ENCODE data around the gene SOAT2. TPM values are rescaled to one million over a fixed set of nuclear protein-coding genes. Genes with fewer than 3 reads are reported as not detected.

The SOAT2 gene
- polyA plus RNA-seq, 1 donor (not counting 4 experiments of a cell fraction or from before 2014, with no cell fraction given), result not detected

DNA sequence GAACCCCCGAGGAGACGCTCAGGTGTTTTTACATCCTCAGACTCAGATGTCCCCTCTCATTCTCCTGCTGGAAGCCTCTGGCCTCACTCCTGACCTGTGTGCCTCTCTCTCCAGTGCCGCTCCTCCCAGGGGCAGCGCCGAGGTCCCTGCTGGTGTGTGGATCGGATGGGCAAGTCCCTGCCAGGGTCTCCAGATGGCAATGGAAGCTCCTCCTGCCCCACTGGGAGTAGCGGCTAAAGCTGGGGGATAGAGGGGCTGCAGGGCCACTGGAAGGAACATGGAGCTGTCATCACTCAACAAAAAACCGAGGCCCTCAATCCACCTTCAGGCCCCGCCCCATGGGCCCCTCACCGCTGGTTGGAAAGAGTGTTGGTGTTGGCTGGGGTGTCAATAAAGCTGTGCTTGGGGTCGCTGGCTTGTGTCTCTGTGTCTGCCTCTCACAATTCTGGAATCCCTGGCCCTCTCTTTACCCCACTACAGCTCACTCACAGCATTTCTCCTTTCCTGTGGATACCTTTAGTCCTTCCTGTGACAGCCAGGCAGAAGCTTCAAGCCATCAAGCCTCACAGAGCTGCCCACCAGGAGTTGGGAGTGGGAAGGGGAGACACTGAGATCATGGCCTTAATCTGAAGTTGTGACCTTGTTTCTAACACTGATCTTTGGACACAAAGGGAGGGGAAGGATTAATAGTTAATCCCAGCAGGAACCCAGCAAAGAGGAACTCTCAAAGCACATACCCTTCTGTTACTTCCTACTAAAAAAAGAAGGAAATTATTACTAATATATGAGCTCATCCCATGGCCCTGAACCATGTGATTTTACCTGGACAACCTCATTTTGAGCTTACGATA lies 1.1 kb upstream of the SOAT2 start:
- Histone ChIP-seq H3K4me2 (ENCODE audit: control insufficient read depth, extremely low read depth, insufficient read depth, low read depth, low read length) (no peak overlapping the region), H3K9me1 (ENCODE audit: control insufficient read depth, extremely low read depth, insufficient read depth, low read length) (no peaks in the 10 kb centered on the region), H3K27ac (ENCODE audit: control insufficient read depth, insufficient read depth, low read length) (no peak overlapping the region)

DNA sequence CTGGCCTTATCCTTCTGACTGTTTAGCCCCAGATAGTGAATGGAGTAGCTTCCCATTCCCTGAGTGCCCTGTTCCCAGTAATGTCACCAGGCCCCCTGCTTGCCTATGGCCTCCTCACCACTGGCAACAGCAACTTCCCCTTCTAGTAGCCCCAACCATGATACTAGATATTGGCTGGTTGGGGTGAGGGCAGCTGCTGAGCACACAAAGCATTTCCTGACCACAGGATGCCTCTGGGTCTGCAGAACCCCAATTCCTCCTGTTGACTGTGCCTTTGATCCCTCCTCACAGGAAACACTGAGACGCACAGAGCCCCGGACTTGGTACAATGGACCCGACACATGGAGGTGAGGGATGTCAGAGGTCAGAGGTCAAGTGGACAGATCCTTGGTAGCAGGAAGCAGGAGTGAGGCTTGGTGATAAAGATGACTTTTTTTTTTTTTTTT lies 597 bp downstream of the SOAT2 start:
- H3K4me2 ChIP-seq (ENCODE audit: control insufficient read depth, extremely low read depth, insufficient read depth, low read depth, low read length), result no peak overlapping the region
- no peak for FAIRE-seq
- no peak overlapping the region for H3K9ac ChIP-seq (ENCODE audit: control insufficient read depth, extremely low read depth, insufficient read depth, low read length)
- dilution Hi-C loops (cut with MboI; ENCODE audit: extremely low pct_ligation_motif_present, low sequenced_read_pairs), result no loop called here
- no peak for TF ChIP-seq EZH2 (IDR thresholded peaks at IDR 0.05; ENCODE audit: low read length)
- TF ChIP-seq, protein P1, sequence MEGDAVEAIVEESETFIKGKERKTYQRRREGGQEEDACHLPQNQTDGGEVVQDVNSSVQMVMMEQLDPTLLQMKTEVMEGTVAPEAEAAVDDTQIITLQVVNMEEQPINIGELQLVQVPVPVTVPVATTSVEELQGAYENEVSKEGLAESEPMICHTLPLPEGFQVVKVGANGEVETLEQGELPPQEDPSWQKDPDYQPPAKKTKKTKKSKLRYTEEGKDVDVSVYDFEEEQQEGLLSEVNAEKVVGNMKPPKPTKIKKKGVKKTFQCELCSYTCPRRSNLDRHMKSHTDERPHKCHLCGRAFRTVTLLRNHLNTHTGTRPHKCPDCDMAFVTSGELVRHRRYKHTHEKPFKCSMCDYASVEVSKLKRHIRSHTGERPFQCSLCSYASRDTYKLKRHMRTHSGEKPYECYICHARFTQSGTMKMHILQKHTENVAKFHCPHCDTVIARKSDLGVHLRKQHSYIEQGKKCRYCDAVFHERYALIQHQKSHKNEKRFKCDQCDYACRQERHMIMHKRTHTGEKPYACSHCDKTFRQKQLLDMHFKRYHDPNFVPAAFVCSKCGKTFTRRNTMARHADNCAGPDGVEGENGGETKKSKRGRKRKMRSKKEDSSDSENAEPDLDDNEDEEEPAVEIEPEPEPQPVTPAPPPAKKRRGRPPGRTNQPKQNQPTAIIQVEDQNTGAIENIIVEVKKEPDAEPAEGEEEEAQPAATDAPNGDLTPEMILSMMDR (optimal IDR thresholded peaks at IDR 0.05 in 1 of 3, IDR thresholded peaks at IDR 0.05 in 1 of 3, conservative IDR thresholded peaks at IDR 0.05 in 1 of 3; ENCODE audit: extremely low read depth in 1 of 3, insufficient read depth in 2 of 3, low read length in 3 of 3), result no peak
- H2AFZ ChIP-seq (ENCODE audit: control insufficient read depth, low read length), result no peak overlapping the region
- no peaks in the 10 kb centered on the region for H3K27me3 ChIP-seq (ENCODE audit: control insufficient read depth, extremely low read depth, insufficient read depth, low read length)
- no peak overlapping the region for H3K4me3 ChIP-seq (ENCODE audit: control insufficient read depth in 2 of 3, extremely low read depth in 1 of 3, insufficient read depth in 2 of 3, low read depth in 1 of 3, low read length in 3 of 3)
- no peaks in the 10 kb centered on the region for H3K9me1 ChIP-seq (ENCODE audit: control insufficient read depth, extremely low read depth, insufficient read depth, low read length)
- no peak overlapping the region for H3K27ac ChIP-seq (ENCODE audit: control insufficient read depth, insufficient read depth, low read length)
- H4K20me1 ChIP-seq (ENCODE audit: control insufficient read depth, extremely low read depth, insufficient read depth, low read length), result no peaks in the 10 kb centered on the region
- H3K4me1 ChIP-seq (ENCODE audit: control insufficient read depth, extremely low read depth, insufficient read depth, low read length), result peaks cover 5% of the 10 kb centered on the region
- DNase-seq (ENCODE audit: low read depth, low spot score), result no peak
- H3K9me3 ChIP-seq (ENCODE audit: control insufficient read depth, low read depth, low read length), result no peaks in the 10 kb centered on the region
- no peaks in the 10 kb centered on the region for H3K79me2 ChIP-seq (ENCODE audit: control insufficient read depth, insufficient read depth, low read length)
- no peaks in the 10 kb centered on the region for H3K36me3 ChIP-seq (ENCODE audit: control insufficient read depth in 2 of 2, extremely low read depth in 1 of 2, insufficient read depth in 2 of 2, low read length in 2 of 2)

More for the DNA sequence above, 1.1 kb upstream of the SOAT2 start:
- H3K79me2 ChIP-seq (ENCODE audit: control insufficient read depth, insufficient read depth, low read length), result no peaks in the 10 kb centered on the region
- H3K27me3 ChIP-seq (ENCODE audit: control insufficient read depth, extremely low read depth, insufficient read depth, low read length), result no peaks in the 10 kb centered on the region
- H3K4me3 ChIP-seq (ENCODE audit: control insufficient read depth in 2 of 3, extremely low read depth in 1 of 3, insufficient read depth in 2 of 3, low read depth in 1 of 3, low read length in 3 of 3), result no peak overlapping the region
- H3K9me3 ChIP-seq (ENCODE audit: control insufficient read depth, low read depth, low read length), result no peaks in the 10 kb centered on the region
- no peaks in the 10 kb centered on the region for H3K36me3 ChIP-seq (ENCODE audit: control insufficient read depth in 2 of 2, extremely low read depth in 1 of 2, insufficient read depth in 2 of 2, low read length in 2 of 2)
- H3K4me1 ChIP-seq (ENCODE audit: control insufficient read depth, extremely low read depth, insufficient read depth, low read length), result peaks cover 20% of the 10 kb centered on the region
- dilution Hi-C loops (cut with MboI; ENCODE audit: extremely low pct_ligation_motif_present, low sequenced_read_pairs), result no loop called here
- no peak for DNase-seq (ENCODE audit: low read depth, low spot score)
- no peaks in the 10 kb centered on the region for H4K20me1 ChIP-seq (ENCODE audit: control insufficient read depth, extremely low read depth, insufficient read depth, low read length)
- no peak for FAIRE-seq
- no peak overlapping the region for H3K9ac ChIP-seq (ENCODE audit: control insufficient read depth, extremely low read depth, insufficient read depth, low read length)
- TF ChIP-seq, protein P1 (optimal IDR thresholded peaks at IDR 0.05 in 1 of 3, IDR thresholded peaks at IDR 0.05 in 1 of 3, conservative IDR thresholded peaks at IDR 0.05 in 1 of 3; ENCODE audit: extremely low read depth in 1 of 3, insufficient read depth in 2 of 3, low read length in 3 of 3), result no peak
- no peak for TF ChIP-seq EZH2 (IDR thresholded peaks at IDR 0.05; ENCODE audit: low read length)
- H2AFZ ChIP-seq (ENCODE audit: control insufficient read depth, low read length), result no peak overlapping the region

All from keratinocyte (primary cell).